Vagina (tissue), 2 donors: ENCODE data around the gene EID2B.

Source experiments
- POLR2A ChIP-seq, 2 donors: fragments of 450-650 bp; IDR thresholded peaks; one replicate each; pipeline ENCODE4 v1.6.1; 2017; ENCODE audit warnings: antibody characterized with exemption in 2 of 2, mild to moderate bottlenecking in 2 of 2, moderate library complexity in 2 of 2
- TF ChIP-seq, protein P1 (sequence below), 3 experiments: fragments of 450-650 bp in 2 of 3; fragments of 200-600 bp in 1 of 3; sonication (generic) in 1 of 3; IDR thresholded peaks; one replicate each; pipeline ENCODE4 v1.5.1; 2017 to 2019; ENCODE audit warnings: antibody characterized with exemption in 3 of 3, mild to moderate bottlenecking in 2 of 3, moderate library complexity in 2 of 3

- TF ChIP-seq POLR2A (IDR thresholded peaks at IDR 0.05), result no peak
- TF ChIP-seq, protein P1, sequence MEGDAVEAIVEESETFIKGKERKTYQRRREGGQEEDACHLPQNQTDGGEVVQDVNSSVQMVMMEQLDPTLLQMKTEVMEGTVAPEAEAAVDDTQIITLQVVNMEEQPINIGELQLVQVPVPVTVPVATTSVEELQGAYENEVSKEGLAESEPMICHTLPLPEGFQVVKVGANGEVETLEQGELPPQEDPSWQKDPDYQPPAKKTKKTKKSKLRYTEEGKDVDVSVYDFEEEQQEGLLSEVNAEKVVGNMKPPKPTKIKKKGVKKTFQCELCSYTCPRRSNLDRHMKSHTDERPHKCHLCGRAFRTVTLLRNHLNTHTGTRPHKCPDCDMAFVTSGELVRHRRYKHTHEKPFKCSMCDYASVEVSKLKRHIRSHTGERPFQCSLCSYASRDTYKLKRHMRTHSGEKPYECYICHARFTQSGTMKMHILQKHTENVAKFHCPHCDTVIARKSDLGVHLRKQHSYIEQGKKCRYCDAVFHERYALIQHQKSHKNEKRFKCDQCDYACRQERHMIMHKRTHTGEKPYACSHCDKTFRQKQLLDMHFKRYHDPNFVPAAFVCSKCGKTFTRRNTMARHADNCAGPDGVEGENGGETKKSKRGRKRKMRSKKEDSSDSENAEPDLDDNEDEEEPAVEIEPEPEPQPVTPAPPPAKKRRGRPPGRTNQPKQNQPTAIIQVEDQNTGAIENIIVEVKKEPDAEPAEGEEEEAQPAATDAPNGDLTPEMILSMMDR (IDR thresholded peaks at IDR 0.05), result no peak
Observed at GRCh38 chr19:39554701-39555311, 22.2 kb upstream of the EID2B start.
